Endometrium (tissue), 2 donors: ENCODE results near the gene EIF2B4.

Source experiments
- FAIRE-seq: peaks from 2 replicates; lab custom pipeline; 2012; peaks lifted over from hg19 to GRCh38; lab: Jason Lieb, UNC
- donor health status: control.
- donor health status: control.

EIF2B4 gene

GRCh38 chr2:27370026-27370815, at the start of gene EIF2B4, which contains the start of gene SNX17:
Gene EIF2B4 (minus strand): TSS chr2:27370338. CDS start chr2:27370314, 24 bp downstream.
Gene SNX17 (plus strand): TSS chr2:27370616. CDS start chr2:27370744, 128 bp downstream.
- FAIRE-seq: peak; percentile 91

GRCh38 chr2:27416151-27416550, 46.0 kb upstream of the EIF2B4 start:
- no peak for FAIRE-seq

GRCh38 chr2:27412419-27413152, 42.4 kb upstream of the EIF2B4 start:
- no peak for FAIRE-seq

- no peak for FAIRE-seq
Measured at GRCh38 chr2:27409321-27410073, 39.4 kb upstream of the EIF2B4 start, which contains the start of gene PPM1G. Gene PPM1G (minus strand): TSS chr2:27409591. CDS start chr2:27409422, 169 bp downstream.

GRCh38 chr2:27408601-27409320, 38.6 kb upstream of the EIF2B4 start:
- no peak for FAIRE-seq

- no peak for FAIRE-seq
Measured at GRCh38 chr2:27407798-27408491, 37.8 kb upstream of the EIF2B4 start.

- FAIRE-seq: no peak
Measured at GRCh38 chr2:27400348-27401135, 30.4 kb upstream of the EIF2B4 start.

GRCh38 chr2:27398962-27399361, 28.8 kb upstream of the EIF2B4 start:
- FAIRE-seq: no peak

GRCh38 chr2:27393225-27393624, 23.1 kb upstream of the EIF2B4 start:
- no peak for FAIRE-seq

GRCh38 chr2:27390822-27391679, 20.9 kb upstream of the EIF2B4 start:
- no peak for FAIRE-seq

GRCh38 chr2:27381577-27382181, 11.5 kb upstream of the EIF2B4 start:
- no peak for FAIRE-seq

- peak; percentile 77 for FAIRE-seq
Measured at GRCh38 chr2:27380626-27381545, 10.7 kb upstream of the EIF2B4 start, which contains the start of gene ZNF513. Gene ZNF513 (minus strand): TSS chr2:27380734. CDS start chr2:27380526, 208 bp downstream.

- no peak for FAIRE-seq
Measured at GRCh38 chr2:27379836-27380625, 9.9 kb upstream of the EIF2B4 start.

- FAIRE-seq: no peak
Measured at GRCh38 chr2:27379383-27379835, 9.3 kb upstream of the EIF2B4 start.

GRCh38 chr2:27378809-27379290, 8.7 kb upstream of the EIF2B4 start:
- no peak for FAIRE-seq

- FAIRE-seq: no peak
Measured at GRCh38 chr2:27378096-27378808, 8.1 kb upstream of the EIF2B4 start.
